BLaER1 (cell line): ENCODE measurements around the gene FRRS1.
"Not testable (repeated sequence)": the region's sequence is repeated elsewhere in the genome, so short reads cannot be mapped to it uniquely, and the experiment has no call there.

ENCODE experiments used
- H3K27ac ChIP-seq: shearing (Covaris generic); formaldehyde crosslinking; 2 replicates; pipeline ENCODE4 v1.8.1; 2022
- H3K27me3 ChIP-seq: shearing (Covaris generic); formaldehyde crosslinking; 2 replicates; pipeline ENCODE4 v1.8.1; 2022
- H3K36me3 ChIP-seq: shearing (Covaris generic); formaldehyde crosslinking; 2 replicates; pipeline ENCODE4 v1.8.1; 2022
- H3K4me1 ChIP-seq: shearing (Covaris generic); formaldehyde crosslinking; 2 replicates; pipeline ENCODE4 v1.8.1; 2022
- H3K4me2 ChIP-seq: shearing (Covaris generic); formaldehyde crosslinking; 2 replicates; pipeline ENCODE4 v1.8.1; 2022
- H3K4me3 ChIP-seq: shearing (Covaris generic); formaldehyde crosslinking; 2 replicates; pipeline ENCODE4 v1.8.1; 2022
- H3K9ac ChIP-seq: shearing (Covaris generic); formaldehyde crosslinking; 2 replicates; pipeline ENCODE4 v1.8.1; 2022
- H3K9me3 ChIP-seq: shearing (Covaris generic); formaldehyde crosslinking; 2 replicates; pipeline ENCODE4 v1.8.1; 2022
- H4K20me1 ChIP-seq: shearing (Covaris generic); formaldehyde crosslinking; 2 replicates; pipeline ENCODE4 v1.8.1; 2022
- Cebpa-rat ChIP-seq: shearing (Covaris generic); IDR thresholded peaks from 2 replicates; pipeline ENCODE4 v1.8.1; 2022

Gene FRRS1

GRCh38 chr1:99768524-99769245 lies 2.2 kb upstream of the FRRS1 start:
- Histone ChIP-seq H3K9me3 (no peaks in the 10 kb centered on the region), H3K27ac (no peak overlapping the region), H3K9ac (no peak overlapping the region)

GRCh38 chr1:99768104-99768503 lies 1.7 kb upstream of the FRRS1 start:
- H4K20me1 ChIP-seq: no peaks in the 10 kb centered on the region
- no peak overlapping the region for H3K4me2 ChIP-seq
- H3K27ac ChIP-seq: no peak overlapping the region
- H3K36me3 ChIP-seq: no peaks in the 10 kb centered on the region
- peaks cover 13% of the 10 kb centered on the region; the same call in 1 of the 2 replicates for H3K4me1 ChIP-seq
- H3K27me3 ChIP-seq: no peaks in the 10 kb centered on the region
- no peaks in the 10 kb centered on the region for H3K9me3 ChIP-seq
- no peak for TF ChIP-seq Cebpa-rat
- no peak overlapping the region for H3K4me3 ChIP-seq
- H3K9ac ChIP-seq: no peak overlapping the region

More at GRCh38 chr1:99768524-99769245, 2.2 kb upstream of the FRRS1 start:
- Histone ChIP-seq H4K20me1 (no peaks in the 10 kb centered on the region), H3K4me2 (no peak overlapping the region), H3K27me3 (no peaks in the 10 kb centered on the region), H3K36me3 (no peaks in the 10 kb centered on the region), H3K4me1 (peaks cover 13% of the 10 kb centered on the region; the same call in 1 of the 2 replicates), H3K4me3 (no peak overlapping the region)
- TF ChIP-seq Cebpa-rat: no peak

GRCh38 chr1:99764909-99765308 lies 1.5 kb downstream of the FRRS1 start:
- Histone ChIP-seq H3K36me3 (no peaks in the 10 kb centered on the region), H3K4me1 (peaks cover 13% of the 10 kb centered on the region; the same call in 1 of the 2 replicates), H3K4me3 (no peak overlapping the region), H3K9me3 (no peaks in the 10 kb centered on the region), H3K27ac (no peak overlapping the region), H3K4me2 (no peak overlapping the region), H3K9ac (no peak overlapping the region), H3K27me3 (no peaks in the 10 kb centered on the region), H4K20me1 (no peaks in the 10 kb centered on the region)
- no peak for TF ChIP-seq Cebpa-rat

GRCh38 chr1:99764439-99764838 lies 2.0 kb downstream of the FRRS1 start:
- Histone ChIP-seq H3K4me2 (no peak overlapping the region), H3K9me3 (peaks cover 4% of the 10 kb centered on the region), H3K4me3 (no peak overlapping the region), H4K20me1 (no peaks in the 10 kb centered on the region), H3K36me3 (no peaks in the 10 kb centered on the region), H3K4me1 (peaks cover 13% of the 10 kb centered on the region; the same call in 1 of the 2 replicates), H3K9ac (no peak overlapping the region), H3K27me3 (no peaks in the 10 kb centered on the region), H3K27ac (no peak overlapping the region)
- TF ChIP-seq Cebpa-rat: no peak

GRCh38 chr1:99763956-99764355 lies 2.5 kb downstream of the FRRS1 start:
- Histone ChIP-seq H3K9ac (no peak overlapping the region), H4K20me1 (no peaks in the 10 kb centered on the region), H3K36me3 (no peaks in the 10 kb centered on the region), H3K27ac (no peak overlapping the region), H3K4me3 (no peak overlapping the region), H3K4me2 (no peak overlapping the region), H3K4me1 (peaks cover 13% of the 10 kb centered on the region; the same call in 1 of the 2 replicates), H3K9me3 (peaks cover 8% of the 10 kb centered on the region), H3K27me3 (no peaks in the 10 kb centered on the region)
- no peak for TF ChIP-seq Cebpa-rat

GRCh38 chr1:99761774-99762173 lies 4.7 kb downstream of the FRRS1 start:
- Histone ChIP-seq H3K27me3 (no peaks in the 10 kb centered on the region), H3K4me1 (peaks cover 10% of the 10 kb centered on the region; the same call in 1 of the 2 replicates), H3K4me2 (no peak overlapping the region), H3K9me3 (peaks cover 13% of the 10 kb centered on the region), H3K9ac (no peak overlapping the region), H4K20me1 (no peaks in the 10 kb centered on the region), H3K4me3 (no peak overlapping the region), H3K36me3 (no peaks in the 10 kb centered on the region), H3K27ac (no peak overlapping the region)
- no peak for TF ChIP-seq Cebpa-rat

- Histone ChIP-seq H4K20me1 (no peaks in the 10 kb centered on the region), H3K4me1 (no peaks in the 10 kb centered on the region), H3K9me3 (peaks cover 13% of the 10 kb centered on the region), H3K9ac (no peak overlapping the region), H3K36me3 (no peaks in the 10 kb centered on the region), H3K27me3 (no peaks in the 10 kb centered on the region), H3K4me3 (no peak overlapping the region), H3K4me2 (no peak overlapping the region), H3K27ac (no peak overlapping the region)
- no peak for TF ChIP-seq Cebpa-rat
Observed at GRCh38 chr1:99759518-99760160, 6.8 kb downstream of the FRRS1 start.

GRCh38 chr1:99758686-99759517 lies 7.5 kb downstream of the FRRS1 start:
- H3K9me3 ChIP-seq: peaks cover 13% of the 10 kb centered on the region
- not testable (repeated sequence) for H3K4me1 ChIP-seq, H3K27me3 ChIP-seq, H3K9ac ChIP-seq, H3K27ac ChIP-seq, H3K36me3 ChIP-seq, H4K20me1 ChIP-seq, H3K4me2 ChIP-seq, H3K4me3 ChIP-seq

- Histone ChIP-seq H3K27ac (no peak overlapping the region), H3K9ac (no peak overlapping the region), H3K36me3 (no peaks in the 10 kb centered on the region)
Observed at GRCh38 chr1:99758073-99758511, 8.3 kb downstream of the FRRS1 start.

More at GRCh38 chr1:99758073-99758511, 8.3 kb downstream of the FRRS1 start:
- no peak overlapping the region for H3K4me3 ChIP-seq
- peaks cover 13% of the 10 kb centered on the region for H3K9me3 ChIP-seq
- TF ChIP-seq Cebpa-rat: no peak
- no peaks in the 10 kb centered on the region for H4K20me1 ChIP-seq
- H3K4me2 ChIP-seq: no peak overlapping the region
- H3K4me1 ChIP-seq: no peaks in the 10 kb centered on the region
- no peaks in the 10 kb centered on the region for H3K27me3 ChIP-seq
